ENCODE measurements around the gene NDUFC2.
"Not testable (repeated sequence)": the region's sequence is repeated elsewhere in the genome, so short reads cannot be mapped to it uniquely, and the experiment has no call there.

NDUFC2 gene

GRCh38 chr11:78080084-78080817 is 589 bp upstream of the NDUFC2 start:
- no peak for DNase-seq (ENCODE audit: low read depth in 2 of 2)

- DNase-seq (ENCODE audit: low read depth in 2 of 2) = no peak
Observed at GRCh38 chr11:78078218-78079167, 1.2 kb downstream of the NDUFC2 start.

- not testable (repeated sequence) for DNase-seq (ENCODE audit: low read depth in 2 of 2)
Observed at GRCh38 chr11:78077592-78077991, 2.1 kb downstream of the NDUFC2 start.

- no peak for DNase-seq (ENCODE audit: low read depth in 2 of 2)
Observed at GRCh38 chr11:78076733-78077403, 2.8 kb downstream of the NDUFC2 start.

GRCh38 chr11:78074756-78075155 is 4.9 kb downstream of the NDUFC2 start:
- no peak for DNase-seq (ENCODE audit: low read depth in 2 of 2)

GRCh38 chr11:78072455-78072854 is 7.2 kb downstream of the NDUFC2 start:
- DNase-seq (ENCODE audit: low read depth in 2 of 2) = no peak

- no peak for DNase-seq (ENCODE audit: low read depth in 2 of 2)
Observed at GRCh38 chr11:78071717-78072116, 7.9 kb downstream of the NDUFC2 start.

- no peak for DNase-seq (ENCODE audit: low read depth in 2 of 2)
Observed at GRCh38 chr11:78070621-78071020, 9.0 kb downstream of the NDUFC2 start.

GRCh38 chr11:78069465-78069864 is 10.2 kb downstream of the NDUFC2 start:
- DNase-seq (ENCODE audit: low read depth in 2 of 2) = no peak

GRCh38 chr11:78067704-78068103 is 12.0 kb downstream of the NDUFC2 start:
- no peak for DNase-seq (ENCODE audit: low read depth in 2 of 2)

- DNase-seq (ENCODE audit: low read depth in 2 of 2) = no peak
Observed at GRCh38 chr11:78066471-78066870, 13.2 kb downstream of the NDUFC2 start.

- no peak for DNase-seq (ENCODE audit: low read depth in 2 of 2)
Observed at GRCh38 chr11:78065203-78065602, 14.5 kb downstream of the NDUFC2 start.

GRCh38 chr11:78063440-78064181 is 16.1 kb downstream of the NDUFC2 start, which contains the start of gene THRSP:
TSS of gene THRSP (plus strand) at chr11:78063861. CDS start at chr11:78063882, 21 bp downstream.
- no peak for DNase-seq (ENCODE audit: low read depth in 2 of 2)

GRCh38 chr11:78062671-78063070 is 17.0 kb downstream of the NDUFC2 start:
- no peak for DNase-seq (ENCODE audit: low read depth in 2 of 2)

GRCh38 chr11:78061921-78062311 is 17.7 kb downstream of the NDUFC2 start:
- no peak for DNase-seq (ENCODE audit: low read depth in 2 of 2)

- no peak for DNase-seq (ENCODE audit: low read depth in 2 of 2)
Observed at GRCh38 chr11:78061088-78061920, 18.4 kb downstream of the NDUFC2 start.

- DNase-seq (ENCODE audit: low read depth in 2 of 2) = no peak
Observed at GRCh38 chr11:78060533-78060932, 19.1 kb downstream of the NDUFC2 start.

GRCh38 chr11:78059749-78060328 is 19.8 kb downstream of the NDUFC2 start:
- DNase-seq (ENCODE audit: low read depth in 2 of 2) = not testable (repeated sequence)

GRCh38 chr11:78057462-78058055 is 22.1 kb downstream of the NDUFC2 start:
- DNase-seq (ENCODE audit: low read depth in 2 of 2) = no peak

- no peak for DNase-seq (ENCODE audit: low read depth in 2 of 2)
Observed at GRCh38 chr11:78056093-78056492, 23.6 kb downstream of the NDUFC2 start.
